ENCODE data around the gene CDC14A. TPM values are rescaled to one million over a fixed set of nuclear protein-coding genes. Genes with fewer than 3 reads are reported as not detected.
A peak's percentile ranks its signal among the peaks of the same experiment; 100 is the strongest.

The CDC14A gene
- total RNA-seq, 2 experiments from 2014 or later = 4.9 to 7.2 TPM

- POLR2A ChIA-PET = interaction anchor here (0.7 to 1.2 kb wide), 2 partner anchors 10 to 54 kb away, joined by 3 to 4 read pairs; no protein-coding TSS in a partner anchor
- intact Hi-C loops (cut with micrococcal nuclease; ENCODE audit: unreplicated experiment) = loop anchor here (10.0 kb wide), 1 partner anchor 342 kb away; no protein-coding TSS in a partner anchor
These were observed 170.8 kb downstream of the CDC14A start for GRCh38 chr1:100523038-100523652.

GRCh38 chr1:100524355-100524754 lies 172.0 kb downstream of the CDC14A start:
- TF ChIP-seq CTCF (conservative IDR thresholded peaks at IDR 0.05; ENCODE audit: low read length) (no peak), EZH2phosphoT487 (IDR thresholded peaks at IDR 0.05; ENCODE audit: borderline replicate concordance, low read depth, low read length) (no peak)
- POLR2A ChIA-PET = no interaction called here
- no TSS peak for BruUV-seq (replicated peaks)

More at GRCh38 chr1:100523038-100523652, 170.8 kb downstream of the CDC14A start:
- Histone ChIP-seq H3K9me3 (ENCODE audit: low read length) (no peaks in the 10 kb centered on the region), H4K20me1 (ENCODE audit: insufficient read depth, low read length) (no peaks in the 10 kb centered on the region), H3K4me3 (ENCODE audit: low read depth, low read length, poor library complexity, severe bottlenecking) (no peak overlapping the region), H3K4me2 (ENCODE audit: low read length) (0 out of 2 replicates have a peak overlapping the region, but pooled peaks have one; percentile 8), H2AFZ (ENCODE audit: low read length) (no peak overlapping the region), H3K4me1 (ENCODE audit: insufficient read depth, low read length, poor library complexity, severe bottlenecking) (peaks cover 11% of the 10 kb centered on the region), H3K36me3 (ENCODE audit: insufficient read depth, low read length) (no peaks in the 10 kb centered on the region), H3K79me2 (ENCODE audit: insufficient read depth, low read depth, low read length) (no peaks in the 10 kb centered on the region), H3K27ac (ENCODE audit: low read depth, low read length, poor library complexity, severe bottlenecking) (no peak overlapping the region), H3K9me2 (ENCODE audit: insufficient read depth, low read length) (no peaks in the 10 kb centered on the region)
- peak; percentile 46 for DNase-seq (ENCODE audit: low spot score)
- TF ChIP-seq CTCF (conservative IDR thresholded peaks at IDR 0.05; ENCODE audit: low read length) = no peak
- no peak for TF ChIP-seq EZH2phosphoT487 (IDR thresholded peaks at IDR 0.05; ENCODE audit: borderline replicate concordance, low read depth, low read length)
- no TSS peak for BruUV-seq (replicated peaks)
- CTCF ChIA-PET (ENCODE audit: unreplicated experiment) = no interaction called here

GRCh38 chr1:100526894-100527293 lies 174.6 kb downstream of the CDC14A start:
- Histone ChIP-seq H3K4me3 (ENCODE audit: low read depth, low read length, poor library complexity, severe bottlenecking) (no peak overlapping the region), H3K27ac (ENCODE audit: low read depth, low read length, poor library complexity, severe bottlenecking) (no peak overlapping the region), H3K4me2 (ENCODE audit: low read length) (no peak overlapping the region), H4K20me1 (ENCODE audit: insufficient read depth, low read length) (no peaks in the 10 kb centered on the region), H2AFZ (ENCODE audit: low read length) (no peak overlapping the region), H3K9me3 (ENCODE audit: low read length) (no peaks in the 10 kb centered on the region), H3K9me2 (ENCODE audit: insufficient read depth, low read length) (no peaks in the 10 kb centered on the region), H3K4me1 (ENCODE audit: insufficient read depth, low read length, poor library complexity, severe bottlenecking) (peaks cover 11% of the 10 kb centered on the region), H3K36me3 (ENCODE audit: insufficient read depth, low read length) (no peaks in the 10 kb centered on the region), H3K79me2 (ENCODE audit: insufficient read depth, low read depth, low read length) (no peaks in the 10 kb centered on the region)
- no TSS peak for BruUV-seq (replicated peaks)
- CTCF ChIA-PET (ENCODE audit: unreplicated experiment) = no interaction called here
- DNase-seq (ENCODE audit: low spot score) = no peak
- intact Hi-C loops (cut with micrococcal nuclease; ENCODE audit: unreplicated experiment) = loop anchor here (10.0 kb wide), 1 partner anchor 338 kb away; no protein-coding TSS in a partner anchor
- POLR2A ChIA-PET = interaction anchor here (0.5 to 0.7 kb wide), 4 partner anchors 11 to 1028 kb away, joined by 3 to 4 read pairs (median 4); partner anchors contain the start of gene GPR88
- no peak for TF ChIP-seq CTCF (conservative IDR thresholded peaks at IDR 0.05; ENCODE audit: low read length)
- no peak for TF ChIP-seq EZH2phosphoT487 (IDR thresholded peaks at IDR 0.05; ENCODE audit: borderline replicate concordance, low read depth, low read length)

More at GRCh38 chr1:100524355-100524754, 172.0 kb downstream of the CDC14A start:
- Histone ChIP-seq H3K36me3 (ENCODE audit: insufficient read depth, low read length) (no peaks in the 10 kb centered on the region), H3K9me3 (ENCODE audit: low read length) (no peaks in the 10 kb centered on the region), H3K4me1 (ENCODE audit: insufficient read depth, low read length, poor library complexity, severe bottlenecking) (peaks cover 11% of the 10 kb centered on the region), H4K20me1 (ENCODE audit: insufficient read depth, low read length) (no peaks in the 10 kb centered on the region), H3K27ac (ENCODE audit: low read depth, low read length, poor library complexity, severe bottlenecking) (no peak overlapping the region), H3K79me2 (ENCODE audit: insufficient read depth, low read depth, low read length) (no peaks in the 10 kb centered on the region), H3K4me3 (ENCODE audit: low read depth, low read length, poor library complexity, severe bottlenecking) (no peak overlapping the region), H2AFZ (ENCODE audit: low read length) (no peak overlapping the region), H3K9me2 (ENCODE audit: insufficient read depth, low read length) (no peaks in the 10 kb centered on the region), H3K4me2 (ENCODE audit: low read length) (no peak overlapping the region)
- intact Hi-C loops (cut with micrococcal nuclease; ENCODE audit: unreplicated experiment) = loop anchor here (10.0 kb wide), 1 partner anchor 340 kb away; no protein-coding TSS in a partner anchor
- DNase-seq (ENCODE audit: low spot score) = no peak
- CTCF ChIA-PET (ENCODE audit: unreplicated experiment) = no interaction called here
